Rectal smooth muscle tissue (tissue), 1 donor: Measurements from ENCODE around the gene KIAA1671.

Source experiments
- H3K27ac ChIP-seq: one replicate; pipeline ENCODE4 v1.7.0; 2013; ENCODE audit warnings: low read depth, low read length, inconsistent platforms
- H3K27me3 ChIP-seq: one replicate; pipeline ENCODE4 v1.7.0; 2013; ENCODE audit warnings: low read length; ENCODE audit not compliant: control insufficient read depth, insufficient read depth
- H3K36me3 ChIP-seq: one replicate; pipeline ENCODE4 v1.7.0; 2013; ENCODE audit warnings: low read length; ENCODE audit not compliant: control insufficient read depth, insufficient read depth
- H3K4me1 ChIP-seq: one replicate; pipeline ENCODE4 v1.7.0; 2013; ENCODE audit warnings: low read length; ENCODE audit not compliant: control insufficient read depth, insufficient read depth
- H3K4me3 ChIP-seq: one replicate; pipeline ENCODE4 v1.7.0; 2013; ENCODE audit warnings: low read length
- H3K9ac ChIP-seq: one replicate; pipeline ENCODE4 v1.7.0; 2013; ENCODE audit warnings: low read length

Gene KIAA1671

GRCh38 chr22:25061134-25061533 lies 108.6 kb downstream of the KIAA1671 start:
- Histone ChIP-seq H3K4me1 (no peaks in the 10 kb centered on the region), H3K27ac (no peak overlapping the region), H3K27me3 (no peaks in the 10 kb centered on the region), H3K36me3 (no peaks in the 10 kb centered on the region), H3K4me3 (no peak overlapping the region), H3K9ac (no peak overlapping the region)

- H3K4me1 ChIP-seq = no peaks in the 10 kb centered on the region
- H3K9ac ChIP-seq = no peak overlapping the region
- no peaks in the 10 kb centered on the region for H3K27me3 ChIP-seq
- H3K27ac ChIP-seq = no peak overlapping the region
- no peak overlapping the region for H3K4me3 ChIP-seq
- no peaks in the 10 kb centered on the region for H3K36me3 ChIP-seq
These were observed 109.3 kb downstream of the KIAA1671 start for GRCh38 chr22:25061605-25062376.

GRCh38 chr22:25062386-25063085 lies 110.0 kb downstream of the KIAA1671 start:
- Histone ChIP-seq H3K36me3 (no peaks in the 10 kb centered on the region), H3K9ac (no peak overlapping the region), H3K4me3 (no peak overlapping the region), H3K27me3 (no peaks in the 10 kb centered on the region), H3K27ac (no peak overlapping the region), H3K4me1 (no peaks in the 10 kb centered on the region)

GRCh38 chr22:25064894-25065560 lies 112.5 kb downstream of the KIAA1671 start:
- H3K4me1 ChIP-seq = no peaks in the 10 kb centered on the region
- no peaks in the 10 kb centered on the region for H3K36me3 ChIP-seq
- no peak overlapping the region for H3K9ac ChIP-seq
- no peak overlapping the region for H3K4me3 ChIP-seq
- H3K27me3 ChIP-seq = no peaks in the 10 kb centered on the region
- H3K27ac ChIP-seq = no peak overlapping the region

GRCh38 chr22:25066861-25067435 lies 114.4 kb downstream of the KIAA1671 start:
- no peak overlapping the region for H3K4me3 ChIP-seq
- H3K4me1 ChIP-seq = no peaks in the 10 kb centered on the region

GRCh38 chr22:25067851-25068421 lies 115.4 kb downstream of the KIAA1671 start:
- H3K4me3 ChIP-seq = no peak overlapping the region
- no peaks in the 10 kb centered on the region for H3K27me3 ChIP-seq
- no peak overlapping the region for H3K27ac ChIP-seq
- no peak overlapping the region for H3K9ac ChIP-seq
- H3K4me1 ChIP-seq = no peaks in the 10 kb centered on the region
- no peaks in the 10 kb centered on the region for H3K36me3 ChIP-seq

More at GRCh38 chr22:25066861-25067435, 114.4 kb downstream of the KIAA1671 start:
- Histone ChIP-seq H3K27ac (no peak overlapping the region), H3K27me3 (no peaks in the 10 kb centered on the region), H3K9ac (no peak overlapping the region), H3K36me3 (no peaks in the 10 kb centered on the region)

GRCh38 chr22:25068707-25069106 lies 116.2 kb downstream of the KIAA1671 start:
- no peaks in the 10 kb centered on the region for H3K27me3 ChIP-seq
- H3K27ac ChIP-seq = no peak overlapping the region
- no peaks in the 10 kb centered on the region for H3K4me1 ChIP-seq
- no peak overlapping the region for H3K4me3 ChIP-seq
- H3K36me3 ChIP-seq = no peaks in the 10 kb centered on the region
- no peak overlapping the region for H3K9ac ChIP-seq

- Histone ChIP-seq H3K4me3 (peak overlapping the region; percentile 50), H3K4me1 (no peaks in the 10 kb centered on the region), H3K27ac (no peak overlapping the region), H3K27me3 (no peaks in the 10 kb centered on the region), H3K36me3 (no peaks in the 10 kb centered on the region), H3K9ac (peak overlapping the region; percentile 8)
These were observed 116.9 kb downstream of the KIAA1671 start for GRCh38 chr22:25069426-25069757.

- Histone ChIP-seq H3K27me3 (no peaks in the 10 kb centered on the region), H3K9ac (peak overlapping the region; percentile 8), H3K36me3 (no peaks in the 10 kb centered on the region), H3K27ac (no peak overlapping the region), H3K4me3 (peak overlapping the region; percentile 50), H3K4me1 (no peaks in the 10 kb centered on the region)
These were observed 117.4 kb downstream of the KIAA1671 start for GRCh38 chr22:25069758-25070481.

- H3K9ac ChIP-seq = no peak overlapping the region
- H3K4me1 ChIP-seq = no peaks in the 10 kb centered on the region
These were observed 118.4 kb downstream of the KIAA1671 start for GRCh38 chr22:25070956-25071355.

GRCh38 chr22:25071720-25072119 lies 119.2 kb downstream of the KIAA1671 start:
- Histone ChIP-seq H3K9ac (no peak overlapping the region), H3K4me3 (no peak overlapping the region), H3K27me3 (no peaks in the 10 kb centered on the region), H3K4me1 (no peaks in the 10 kb centered on the region), H3K36me3 (no peaks in the 10 kb centered on the region), H3K27ac (no peak overlapping the region)

More at GRCh38 chr22:25070956-25071355, 118.4 kb downstream of the KIAA1671 start:
- Histone ChIP-seq H3K27me3 (no peaks in the 10 kb centered on the region), H3K4me3 (no peak overlapping the region), H3K36me3 (no peaks in the 10 kb centered on the region), H3K27ac (no peak overlapping the region)
